ENCODE data around the gene NEK10.

The NEK10 gene

GRCh38 chr3:27345959-27346865 lies 23.0 kb downstream of the NEK10 start:
- H3K4me2 ChIP-seq (ENCODE audit: low read depth, low read length): no peak overlapping the region
- TF ChIP-seq CTCF (IDR thresholded peaks at IDR 0.05; ENCODE audit: low read length) (no peak), EZH2 (optimal IDR thresholded peaks at IDR 0.05; ENCODE audit: low read depth, low read length) (no peak), EZH2phosphoT487 (IDR thresholded peaks at IDR 0.05; ENCODE audit: low read length) (no peak)
- no peaks in the 10 kb centered on the region for H3K27me3 ChIP-seq (replicated peaks; ENCODE audit: insufficient read depth, low read length)
- H3K9me3 ChIP-seq (replicated peaks; ENCODE audit: insufficient read depth, low read length): no peaks in the 10 kb centered on the region
- H2AFZ ChIP-seq (ENCODE audit: low read length): no peak overlapping the region
- no peak overlapping the region for H3K9ac ChIP-seq (ENCODE audit: low read length)
- no peaks in the 10 kb centered on the region for H3K4me1 ChIP-seq (ENCODE audit: low read length)
- DNase-seq: no peak
- no peaks in the 10 kb centered on the region for H3K79me2 ChIP-seq (ENCODE audit: low read length)
- H3K4me3 ChIP-seq (ENCODE audit: low read length): no peak overlapping the region
- H4K20me1 ChIP-seq (ENCODE audit: insufficient read depth, low read length): no peaks in the 10 kb centered on the region
- no peaks in the 10 kb centered on the region for H3K9me2 ChIP-seq (replicated peaks; ENCODE audit: insufficient read depth, low read length)
- no peaks in the 10 kb centered on the region for H3K36me3 ChIP-seq (replicated peaks; ENCODE audit: insufficient read depth, low read length)
- H3K27ac ChIP-seq (ENCODE audit: low read length): no peak overlapping the region
- no peaks in the 10 kb centered on the region for H3F3A ChIP-seq (ENCODE audit: insufficient read depth, low read length)

DNA sequence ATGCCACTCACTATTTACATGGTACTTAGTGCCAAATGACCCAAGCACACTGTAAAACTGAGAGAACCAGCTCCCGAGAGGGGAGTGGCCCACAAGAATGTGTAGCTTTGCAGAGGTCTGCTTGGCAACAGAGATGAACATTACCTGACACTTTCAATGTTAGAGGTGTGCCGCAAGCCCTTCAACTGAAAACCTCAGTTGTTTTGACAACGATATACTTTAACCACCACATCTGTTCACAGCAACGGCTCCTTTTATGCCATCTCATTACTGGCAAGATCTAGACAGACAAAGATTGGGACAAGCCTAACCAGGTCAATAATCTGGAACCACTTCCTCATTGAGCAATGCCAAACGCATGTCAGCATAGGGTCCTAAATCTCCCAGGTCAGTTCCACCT lies 23.7 kb downstream of the NEK10 start:
- Histone ChIP-seq H3K27me3 (replicated peaks; ENCODE audit: insufficient read depth, low read length) (no peaks in the 10 kb centered on the region), H3K36me3 (replicated peaks; ENCODE audit: insufficient read depth, low read length) (no peaks in the 10 kb centered on the region), H3K9ac (ENCODE audit: low read length) (no peak overlapping the region), H2AFZ (ENCODE audit: low read length) (no peak overlapping the region), H3F3A (ENCODE audit: insufficient read depth, low read length) (no peaks in the 10 kb centered on the region), H3K27ac (ENCODE audit: low read length) (no peak overlapping the region), H4K20me1 (ENCODE audit: insufficient read depth, low read length) (no peaks in the 10 kb centered on the region), H3K4me2 (ENCODE audit: low read depth, low read length) (no peak overlapping the region), H3K9me2 (replicated peaks; ENCODE audit: insufficient read depth, low read length) (no peaks in the 10 kb centered on the region), H3K79me2 (ENCODE audit: low read length) (no peaks in the 10 kb centered on the region), H3K4me1 (ENCODE audit: low read length) (no peaks in the 10 kb centered on the region), H3K9me3 (replicated peaks; ENCODE audit: insufficient read depth, low read length) (no peaks in the 10 kb centered on the region), H3K4me3 (ENCODE audit: low read length) (no peak overlapping the region)
- no peak for TF ChIP-seq EZH2 (optimal IDR thresholded peaks at IDR 0.05; ENCODE audit: low read depth, low read length)
- no peak for DNase-seq

GRCh38 chr3:27345045-27345444 lies 24.1 kb downstream of the NEK10 start:
- H3K4me3 ChIP-seq (ENCODE audit: low read length): no peak overlapping the region
- no peaks in the 10 kb centered on the region for H3K9me2 ChIP-seq (replicated peaks; ENCODE audit: insufficient read depth, low read length)
- no peak overlapping the region for H3K27ac ChIP-seq (ENCODE audit: low read length)
- no peaks in the 10 kb centered on the region for H3K79me2 ChIP-seq (ENCODE audit: low read length)
- no peak overlapping the region for H3K9ac ChIP-seq (ENCODE audit: low read length)
- no peaks in the 10 kb centered on the region for H3K36me3 ChIP-seq (replicated peaks; ENCODE audit: insufficient read depth, low read length)
- H2AFZ ChIP-seq (ENCODE audit: low read length): no peak overlapping the region
- no peak for TF ChIP-seq CTCF (IDR thresholded peaks at IDR 0.05; ENCODE audit: low read length)
- H4K20me1 ChIP-seq (ENCODE audit: insufficient read depth, low read length): no peaks in the 10 kb centered on the region
- H3K4me1 ChIP-seq (ENCODE audit: low read length): no peaks in the 10 kb centered on the region
- H3K9me3 ChIP-seq (replicated peaks; ENCODE audit: insufficient read depth, low read length): no peaks in the 10 kb centered on the region
- no peaks in the 10 kb centered on the region for H3K27me3 ChIP-seq (replicated peaks; ENCODE audit: insufficient read depth, low read length)
- no peak overlapping the region for H3K4me2 ChIP-seq (ENCODE audit: low read depth, low read length)
- H3F3A ChIP-seq (ENCODE audit: insufficient read depth, low read length): no peaks in the 10 kb centered on the region
- no peak for DNase-seq

- Histone ChIP-seq H3K36me3 (replicated peaks; ENCODE audit: insufficient read depth, low read length) (no peaks in the 10 kb centered on the region), H3K27ac (ENCODE audit: low read length) (no peak overlapping the region), H3K27me3 (replicated peaks; ENCODE audit: insufficient read depth, low read length) (no peaks in the 10 kb centered on the region), H2AFZ (ENCODE audit: low read length) (no peak overlapping the region), H3K4me1 (ENCODE audit: low read length) (no peaks in the 10 kb centered on the region), H3K9ac (ENCODE audit: low read length) (no peak overlapping the region), H3F3A (ENCODE audit: insufficient read depth, low read length) (no peaks in the 10 kb centered on the region), H3K9me3 (replicated peaks; ENCODE audit: insufficient read depth, low read length) (no peaks in the 10 kb centered on the region), H3K4me3 (ENCODE audit: low read length) (no peak overlapping the region), H3K4me2 (ENCODE audit: low read depth, low read length) (no peak overlapping the region), H4K20me1 (ENCODE audit: insufficient read depth, low read length) (no peaks in the 10 kb centered on the region), H3K9me2 (replicated peaks; ENCODE audit: insufficient read depth, low read length) (no peaks in the 10 kb centered on the region), H3K79me2 (ENCODE audit: low read length) (no peaks in the 10 kb centered on the region)
- DNase-seq: no peak
- no peak for TF ChIP-seq CTCF (IDR thresholded peaks at IDR 0.05; ENCODE audit: low read length)
- TF ChIP-seq EZH2 (optimal IDR thresholded peaks at IDR 0.05; ENCODE audit: low read depth, low read length): no peak
- no peak for TF ChIP-seq EZH2phosphoT487 (IDR thresholded peaks at IDR 0.05; ENCODE audit: low read length)
Observed at GRCh38 chr3:27344192-27344591, 25.0 kb downstream of the NEK10 start.

Measured in MM.1S (cell line).